ENCODE measurements around the gene HMOX1.

- TF ChIP-seq, protein P1, sequence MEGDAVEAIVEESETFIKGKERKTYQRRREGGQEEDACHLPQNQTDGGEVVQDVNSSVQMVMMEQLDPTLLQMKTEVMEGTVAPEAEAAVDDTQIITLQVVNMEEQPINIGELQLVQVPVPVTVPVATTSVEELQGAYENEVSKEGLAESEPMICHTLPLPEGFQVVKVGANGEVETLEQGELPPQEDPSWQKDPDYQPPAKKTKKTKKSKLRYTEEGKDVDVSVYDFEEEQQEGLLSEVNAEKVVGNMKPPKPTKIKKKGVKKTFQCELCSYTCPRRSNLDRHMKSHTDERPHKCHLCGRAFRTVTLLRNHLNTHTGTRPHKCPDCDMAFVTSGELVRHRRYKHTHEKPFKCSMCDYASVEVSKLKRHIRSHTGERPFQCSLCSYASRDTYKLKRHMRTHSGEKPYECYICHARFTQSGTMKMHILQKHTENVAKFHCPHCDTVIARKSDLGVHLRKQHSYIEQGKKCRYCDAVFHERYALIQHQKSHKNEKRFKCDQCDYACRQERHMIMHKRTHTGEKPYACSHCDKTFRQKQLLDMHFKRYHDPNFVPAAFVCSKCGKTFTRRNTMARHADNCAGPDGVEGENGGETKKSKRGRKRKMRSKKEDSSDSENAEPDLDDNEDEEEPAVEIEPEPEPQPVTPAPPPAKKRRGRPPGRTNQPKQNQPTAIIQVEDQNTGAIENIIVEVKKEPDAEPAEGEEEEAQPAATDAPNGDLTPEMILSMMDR (IDR thresholded peaks at IDR 0.05; ENCODE audit: insufficient read depth, low read length, poor library complexity, severe bottlenecking), result no peak
- no peak for TF ChIP-seq EZH2phosphoT487 (conservative IDR thresholded peaks at IDR 0.05; ENCODE audit: low read length)
These were observed 40.2 kb downstream of the HMOX1 start for GRCh38 chr22:35421121-35421520.
